Fibroblast of gingiva (primary cell): Measurements from ENCODE around the gene NRF1.

Source experiments
- DNase-seq: peaks from one replicate; pipeline ENCODE4 v3.0.0-alpha.2; 2011; ENCODE audit warnings: low read depth

NRF1 gene

GRCh38 chr7:129804111-129804889 is 192.8 kb downstream of the NRF1 start:
- no peak for DNase-seq

- no peak for DNase-seq
Observed at GRCh38 chr7:129804890-129805719, 193.6 kb downstream of the NRF1 start.
